GM04504 (cell line): Measurements from ENCODE around the gene OSBPL8.
"Not testable (repeated sequence)": the region's sequence is repeated elsewhere in the genome, so short reads cannot be mapped to it uniquely, and the experiment has no call there.

Source experiments
- DNase-seq: peaks from one replicate; pipeline ENCODE4 v3.0.0-alpha.2; 2012; ENCODE audit warnings: low read depth

OSBPL8 gene

GRCh38 chr12:76422154-76422542, 137.4 kb downstream of the OSBPL8 start:
- no peak for DNase-seq

- DNase-seq = no peak
These were observed 138.5 kb downstream of the OSBPL8 start for GRCh38 chr12:76421046-76421445.

GRCh38 chr12:76420222-76420621, 139.3 kb downstream of the OSBPL8 start:
- DNase-seq = no peak

GRCh38 chr12:76417116-76417515, 142.5 kb downstream of the OSBPL8 start:
- no peak for DNase-seq

- DNase-seq = no peak
These were observed 146.4 kb downstream of the OSBPL8 start for GRCh38 chr12:76413121-76413520.

GRCh38 chr12:76410781-76411180, 148.8 kb downstream of the OSBPL8 start:
- no peak for DNase-seq

- DNase-seq = no peak
These were observed 149.2 kb downstream of the OSBPL8 start for GRCh38 chr12:76410371-76410770.

- no peak for DNase-seq
These were observed 150.5 kb downstream of the OSBPL8 start for GRCh38 chr12:76409074-76409473.

GRCh38 chr12:76407710-76408109, 151.9 kb downstream of the OSBPL8 start:
- DNase-seq = no peak

GRCh38 chr12:76402259-76402658, 157.3 kb downstream of the OSBPL8 start:
- DNase-seq = no peak

GRCh38 chr12:76400136-76400535, 159.4 kb downstream of the OSBPL8 start:
- no peak for DNase-seq

- no peak for DNase-seq
These were observed 160.5 kb downstream of the OSBPL8 start for GRCh38 chr12:76399040-76399439.

GRCh38 chr12:76398106-76398505, 161.5 kb downstream of the OSBPL8 start:
- no peak for DNase-seq

- DNase-seq = no peak
These were observed 168.1 kb downstream of the OSBPL8 start for GRCh38 chr12:76391461-76391860.

- no peak for DNase-seq
These were observed 172.0 kb downstream of the OSBPL8 start for GRCh38 chr12:76387614-76388013.

GRCh38 chr12:76384560-76384959, 175.0 kb downstream of the OSBPL8 start:
- no peak for DNase-seq

GRCh38 chr12:76383988-76384387, 175.6 kb downstream of the OSBPL8 start:
- no peak for DNase-seq

GRCh38 chr12:76379261-76379660, 180.3 kb downstream of the OSBPL8 start:
- DNase-seq = no peak

GRCh38 chr12:76376876-76377275, 182.7 kb downstream of the OSBPL8 start:
- DNase-seq = not testable (repeated sequence)

GRCh38 chr12:76375939-76376338, 183.6 kb downstream of the OSBPL8 start:
- no peak for DNase-seq

GRCh38 chr12:76375470-76375869, 184.1 kb downstream of the OSBPL8 start:
- DNase-seq = no peak

GRCh38 chr12:76374386-76375020, 185.1 kb downstream of the OSBPL8 start:
- DNase-seq = no peak

GRCh38 chr12:76368230-76368629, 191.3 kb downstream of the OSBPL8 start:
- DNase-seq = no peak

- no peak for DNase-seq
These were observed 193.4 kb downstream of the OSBPL8 start for GRCh38 chr12:76366163-76366562.

- DNase-seq = not testable (repeated sequence)
These were observed 195.4 kb downstream of the OSBPL8 start for GRCh38 chr12:76364131-76364530.
